Mesenchymal stem cell (in vitro differentiated cells and primary cell): ENCODE data around the gene SYTL2.
"Not testable (repeated sequence)": the region's sequence is repeated elsewhere in the genome, so short reads cannot be mapped to it uniquely, and the experiment has no call there.

ENCODE experiments used
- DNase-seq: peaks from one replicate; pipeline ENCODE4 v3.0.0-alpha.2; 2013
- H2AFZ ChIP-seq: one replicate; pipeline ENCODE4 v1.6.1; 2013; ENCODE audit warnings: low read depth, mild to moderate bottlenecking, control low read depth, inconsistent platforms, low read length, moderate library complexity
- H2AK5ac ChIP-seq: 2 replicates; pipeline ENCODE4 v1.6.1; 2013; ENCODE audit warnings: low read length, moderate library complexity, mild to moderate bottlenecking, inconsistent platforms; ENCODE audit not compliant: severe bottlenecking
- H2BK120ac ChIP-seq: one replicate; pipeline ENCODE4 v1.6.1; 2013; ENCODE audit warnings: low read depth, mild to moderate bottlenecking, inconsistent platforms, low read length, moderate library complexity
- H2BK12ac ChIP-seq, 2 experiments: one replicate each; pipeline ENCODE4 v1.6.1; 2013; ENCODE audit warnings: inconsistent platforms in 2 of 2, low read length in 2 of 2, mild to moderate bottlenecking in 2 of 2, moderate library complexity in 2 of 2, control low read depth in 1 of 2
- H2BK15ac ChIP-seq: one replicate; pipeline ENCODE4 v1.6.1; 2013; ENCODE audit warnings: mild to moderate bottlenecking, low read depth, inconsistent platforms; ENCODE audit not compliant: poor library complexity, severe bottlenecking
- H2BK5ac ChIP-seq: 2 replicates; pipeline ENCODE4 v1.6.1; 2013; ENCODE audit warnings: low read depth, mild to moderate bottlenecking, low read length, control low read depth, inconsistent platforms; ENCODE audit not compliant: poor library complexity, severe bottlenecking
- H3K14ac ChIP-seq, 2 experiments: one replicate each; pipeline ENCODE4 v1.6.1; 2013; ENCODE audit warnings: inconsistent platforms in 2 of 2, low read length in 2 of 2, control low read depth in 1 of 2, mild to moderate bottlenecking in 1 of 2, moderate library complexity in 1 of 2
- H3K18ac ChIP-seq, 2 experiments: one replicate each; pipeline ENCODE4 v1.6.1; 2013; ENCODE audit warnings: inconsistent platforms in 2 of 2, low read length in 2 of 2, control low read depth in 1 of 2, low read depth in 1 of 2, mild to moderate bottlenecking in 1 of 2
- H3K23ac ChIP-seq, 2 experiments: one replicate each; pipeline ENCODE4 v1.6.1; 2013; ENCODE audit warnings: inconsistent platforms in 2 of 2, low read length in 2 of 2, mild to moderate bottlenecking in 2 of 2, moderate library complexity in 2 of 2, control low read depth in 1 of 2
- H3K27ac ChIP-seq: 2 replicates; pipeline ENCODE4 v1.5.1; 2013; ENCODE audit warnings: mild to moderate bottlenecking, moderate library complexity, low read length, control low read depth, inconsistent platforms; ENCODE audit not compliant: poor library complexity, severe bottlenecking
- H3K27me3 ChIP-seq, 2 experiments: 2 replicates each; pipeline versions ENCODE4 v1.6.1 to v1.7.0; 2013; ENCODE audit warnings: low read length in 2 of 2, mild to moderate bottlenecking in 2 of 2, moderate library complexity in 2 of 2, control low read depth in 1 of 2, inconsistent platforms in 1 of 2; ENCODE audit not compliant: control insufficient read depth in 1 of 2, insufficient read depth in 1 of 2
- H3K36me3 ChIP-seq, 2 experiments: 2 replicates each; pipeline versions ENCODE4 v1.6.1 to v1.7.0; 2013; ENCODE audit warnings: low read length in 2 of 2, control low read depth in 1 of 2, inconsistent platforms in 1 of 2, low read depth in 1 of 2, mild to moderate bottlenecking in 1 of 2; ENCODE audit not compliant: insufficient read depth in 2 of 2, control insufficient read depth in 1 of 2
- H3K4ac ChIP-seq, 2 experiments: one replicate each; pipeline ENCODE4 v1.6.1; 2013; ENCODE audit warnings: inconsistent platforms in 2 of 2, low read length in 2 of 2, mild to moderate bottlenecking in 2 of 2, moderate library complexity in 2 of 2, control low read depth in 1 of 2, low read depth in 1 of 2
- H3K4me1 ChIP-seq: 2 replicates; pipeline ENCODE4 v1.6.1; 2013; ENCODE audit warnings: low read depth, low read length, control low read depth; ENCODE audit not compliant: control insufficient read depth, insufficient read depth
- H3K4me2 ChIP-seq: 2 replicates; pipeline ENCODE4 v1.6.1; 2013; ENCODE audit warnings: low read length, mild to moderate bottlenecking, inconsistent platforms; ENCODE audit not compliant: poor library complexity, severe bottlenecking
- H3K4me3 ChIP-seq, 2 experiments: 2 replicates each; pipeline versions ENCODE4 v1.5.1 to v1.7.0; 2013; ENCODE audit warnings: low read length in 2 of 2, mild to moderate bottlenecking in 2 of 2, control low read depth in 1 of 2, low read depth in 1 of 2; ENCODE audit not compliant: insufficient read depth in 1 of 2
- H3K79me1 ChIP-seq: replicated peaks from 2 replicates; pipeline ENCODE4 v1.6.1; 2013; ENCODE audit warnings: mild to moderate bottlenecking, control low read depth, low read length, inconsistent platforms; ENCODE audit not compliant: poor library complexity, severe bottlenecking
- H3K9ac ChIP-seq: 2 replicates; pipeline ENCODE4 v1.7.0; 2013; ENCODE audit warnings: mild to moderate bottlenecking, low read length, moderate library complexity
- H3K9me3 ChIP-seq: 2 replicates; pipeline ENCODE4 v1.7.0; 2013; ENCODE audit warnings: mild to moderate bottlenecking, low read length; ENCODE audit not compliant: control insufficient read depth
- H4K8ac ChIP-seq: one replicate; pipeline ENCODE4 v1.6.1; 2013; ENCODE audit warnings: inconsistent platforms, mild to moderate bottlenecking, low read length, moderate library complexity
- H4K91ac ChIP-seq: one replicate; pipeline ENCODE4 v1.6.1; 2013; ENCODE audit warnings: mild to moderate bottlenecking, low read length, inconsistent platforms
- WGBS: methylation state at CpG from one replicate; pipeline ENCODE4 v1.1.7; 2013; ENCODE audit warnings: mixed read lengths; 5-methylcytosine and 5-hydroxymethylcytosine counted together

Gene SYTL2

GRCh38 chr11:85661972-85662664, 148.8 kb downstream of the SYTL2 start:
- Histone ChIP-seq H3K9ac (peak overlapping the region; percentile 99), H3K36me3 (peaks cover 0 to 56% of the 10 kb centered on the region in 2 experiments), H2AK5ac (no peak overlapping the region), H2BK5ac (no peak overlapping the region), H2AFZ (no peak overlapping the region), H3K4me3 (peak overlapping the region in 1 of 2 experiments; percentile 96), H3K27me3 (no peaks in the 10 kb centered on the region), H2BK120ac (no peak overlapping the region), H4K8ac (no peak overlapping the region), H3K9me3 (no peaks in the 10 kb centered on the region), H4K91ac (no peak overlapping the region), H3K23ac (no peak overlapping the region), H3K79me1 (no peaks in the 10 kb centered on the region), H3K4me2 (peak overlapping the region; percentile 59), H3K4ac (no peak overlapping the region), H3K14ac (no peak overlapping the region), H2BK12ac (no peak overlapping the region), H3K18ac (no peak overlapping the region), H2BK15ac (no peak overlapping the region), H3K27ac (no peak overlapping the region), H3K4me1 (no peaks in the 10 kb centered on the region)
- no peak for DNase-seq
- 19% methylated on average over 2 of the region's 4 CpGs for WGBS

- H3K27ac ChIP-seq: no peak overlapping the region
- no peak overlapping the region for H4K8ac ChIP-seq
- H3K9ac ChIP-seq: peak overlapping the region; percentile 38
- no peak overlapping the region for H2AFZ ChIP-seq
- no peak overlapping the region for H4K91ac ChIP-seq
- DNase-seq: no peak
- H3K79me1 ChIP-seq: no peaks in the 10 kb centered on the region
- H3K9me3 ChIP-seq: no peaks in the 10 kb centered on the region
- H3K4ac ChIP-seq: no peak overlapping the region
- peaks cover 3 to 90% of the 10 kb centered on the region in 2 experiments for H3K36me3 ChIP-seq
- H3K14ac ChIP-seq: no peak overlapping the region
- H3K18ac ChIP-seq: no peak overlapping the region
- no peaks in the 10 kb centered on the region for H3K4me1 ChIP-seq
- H2BK12ac ChIP-seq: no peak overlapping the region
- 100% methylated on average over 1 of the region's 1 CpG for WGBS
- H3K27me3 ChIP-seq: no peaks in the 10 kb centered on the region
- no peak overlapping the region for H3K23ac ChIP-seq
- H3K4me3 ChIP-seq: no peak overlapping the region
- H2BK120ac ChIP-seq: no peak overlapping the region
- H2BK15ac ChIP-seq: no peak overlapping the region
- H3K4me2 ChIP-seq: no peak overlapping the region
- no peak overlapping the region for H2AK5ac ChIP-seq
- no peak overlapping the region for H2BK5ac ChIP-seq
These were observed 152.8 kb downstream of the SYTL2 start for GRCh38 chr11:85658180-85658579.

GRCh38 chr11:85656777-85657176, 154.2 kb downstream of the SYTL2 start:
- no CpG with 5 or more reads among the region's 1 CpG for WGBS
- Histone ChIP-seq H3K4me1 (no peaks in the 10 kb centered on the region), H2BK5ac (no peak overlapping the region), H2AK5ac (no peak overlapping the region), H4K91ac (no peak overlapping the region), H2AFZ (no peak overlapping the region), H2BK120ac (no peak overlapping the region), H2BK15ac (no peak overlapping the region), H3K4me2 (no peak overlapping the region), H3K27me3 (no peaks in the 10 kb centered on the region), H3K4ac (no peak overlapping the region), H3K27ac (no peak overlapping the region), H2BK12ac (no peak overlapping the region), H3K9me3 (no peaks in the 10 kb centered on the region), H4K8ac (no peak overlapping the region), H3K4me3 (no peak overlapping the region), H3K23ac (no peak overlapping the region), H3K36me3 (peaks cover 3 to 90% of the 10 kb centered on the region in 2 experiments), H3K9ac (no peak overlapping the region), H3K18ac (no peak overlapping the region), H3K14ac (no peak overlapping the region), H3K79me1 (no peaks in the 10 kb centered on the region)
- no peak for DNase-seq

GRCh38 chr11:85654343-85654742, 156.6 kb downstream of the SYTL2 start:
- not testable (repeated sequence) for H3K9me3 ChIP-seq, H3K27ac ChIP-seq, H3K4ac ChIP-seq, H2BK15ac ChIP-seq, H2BK120ac ChIP-seq, H4K8ac ChIP-seq, H3K27me3 ChIP-seq, DNase-seq, H2AK5ac ChIP-seq, H3K4me3 ChIP-seq, H3K18ac ChIP-seq, H3K9ac ChIP-seq, H2BK5ac ChIP-seq, H2BK12ac ChIP-seq, H2AFZ ChIP-seq, H3K4me2 ChIP-seq, H3K23ac ChIP-seq, H3K4me1 ChIP-seq, H4K91ac ChIP-seq, H3K14ac ChIP-seq, H3K79me1 ChIP-seq
- WGBS: 92% methylated on average over 2 of the region's 4 CpGs
- peaks cover 3 to 80% of the 10 kb centered on the region in 2 experiments for H3K36me3 ChIP-seq
